Kidney (tissue), 14 donors: Measurements from ENCODE around the gene TSC22D4. TPM values are rescaled to one million over a fixed set of nuclear protein-coding genes. Genes with fewer than 3 reads are reported as not detected.
"Not testable (repeated sequence)": the region's sequence is repeated elsewhere in the genome, so short reads cannot be mapped to it uniquely, and the experiment has no call there.

ENCODE experiments used
- DNase-seq, 5 donors: peaks; one replicate each; pipeline ENCODE4 v3.0.0-alpha.2; 2013 to 2020
- FAIRE-seq: peaks from 2 replicates; lab custom pipeline; 2012; peaks lifted over from hg19 to GRCh38; lab: Jason Lieb, UNC
- H3K27ac ChIP-seq, 2 donors: one replicate each; pipeline ENCODE4 v1.7.0; 2013; ENCODE audit warnings: low read depth in 2 of 2, low read length in 2 of 2, inconsistent platforms in 1 of 2
- H3K27me3 ChIP-seq: one replicate; pipeline ENCODE4 v1.7.1; 2013; ENCODE audit warnings: low read length, inconsistent platforms; ENCODE audit not compliant: control insufficient read depth, insufficient read depth
- H3K36me3 ChIP-seq, 3 donors: one replicate each; pipeline versions ENCODE4 v1.7.0 to v1.7.1; 2013; ENCODE audit warnings: low read length in 3 of 3, control low read depth in 1 of 3, inconsistent platforms in 1 of 3; ENCODE audit not compliant: insufficient read depth in 3 of 3, control insufficient read depth in 2 of 3
- H3K4me1 ChIP-seq, 3 donors: one replicate each; pipeline versions ENCODE4 v1.7.0 to v1.7.1; 2013; ENCODE audit warnings: low read length in 3 of 3, inconsistent platforms in 1 of 3, low read depth in 1 of 3; ENCODE audit not compliant: control insufficient read depth in 2 of 3, insufficient read depth in 2 of 3
- H3K4me3 ChIP-seq, 3 donors: one replicate each; pipeline versions ENCODE4 v1.7.0 to v1.8.1; 2013; ENCODE audit warnings: low read length in 3 of 3, control low read depth in 1 of 3, inconsistent platforms in 1 of 3
- H3K9ac ChIP-seq, 3 donors: one replicate each; pipeline versions ENCODE4 v1.7.0 to v1.7.1; 2013; ENCODE audit warnings: low read length in 3 of 3, control low read depth in 1 of 3, inconsistent platforms in 1 of 3
- H3K9me3 ChIP-seq, 3 donors: one replicate each; pipeline versions ENCODE4 v1.7.0 to v1.7.1; 2013; ENCODE audit warnings: low read length in 3 of 3, control low read depth in 1 of 3, inconsistent platforms in 1 of 3; ENCODE audit not compliant: control insufficient read depth in 2 of 3, insufficient read depth in 1 of 3
- CTCF ChIP-seq: IDR thresholded peaks from 3 replicates; pipeline ENCODE4 v1.5.1; 2012; ENCODE audit warnings: mild to moderate bottlenecking, moderate library complexity, borderline replicate concordance; ENCODE audit not compliant: insufficient read depth; ENCODE audit errors: extremely low read depth
- intact Hi-C: fragments of 100-400 bp; cut with DNase I; formaldehyde crosslinking; loops from one replicate; pipeline ENCODE4 v1.11.1; 2022
- polyA plus RNA-seq: library from polyadenylated mRNA; stranded (reverse); fragments of 350-450 nt; fragmentation: Illumina TruSeq; extraction: RNeasy Lipid Tissue Mini Kit (QIAGEN cat#74804); gene quantifications from one replicate; pipeline ENCODE4 v1.2.3, GENCODE V29; 2014; ENCODE audit warnings: low read depth, low replicate concordance; ENCODE audit not compliant: insufficient read depth
- total RNA-seq: library from RNA; stranded (reverse); fragmentation: NEBNext Ultra II Directional; extraction: Animal tissue kit (Norgen Biotek cat#: 25700); gene quantifications from one replicate; pipeline ENCODE4 v1.2.1, GENCODE V29; 2021
- donor health status: control.
- donor health status: control.
- donor health status: control.
- donor health status: control.
- donor health status: control.
- donor health status: DM: yes; HTN: yes; CAD: no.
- donor health status: Normal renal cell carcinoma (clear cell type).

TSC22D4 gene
- total and polyA plus RNA-seq, 2 donors from 2014 or later: 61.5 to 67.0 TPM

GRCh38 chr7:100504887-100505611 is 26.0 kb upstream of the TSC22D4 start:
- no peak for TF ChIP-seq CTCF
- no peaks in the 10 kb centered on the region for H3K4me1 ChIP-seq
- no peak overlapping the region for H3K27ac ChIP-seq
- H3K9ac ChIP-seq: no peak overlapping the region
- no peak overlapping the region for H3K4me3 ChIP-seq
- intact Hi-C loops: no loop called here
- H3K9me3 ChIP-seq: no peaks in the 10 kb centered on the region
- no peak for DNase-seq
- no peaks in the 10 kb centered on the region for H3K36me3 ChIP-seq
- no peak for FAIRE-seq
- H3K27me3 ChIP-seq: no peaks in the 10 kb centered on the region

GRCh38 chr7:100504031-100504430 is 25.0 kb upstream of the TSC22D4 start:
- H3K4me3 ChIP-seq, DNase-seq, H3K9ac ChIP-seq, H3K4me1 ChIP-seq, H3K27ac ChIP-seq, H3K27me3 ChIP-seq, intact Hi-C loops, H3K9me3 ChIP-seq, H3K36me3 ChIP-seq, FAIRE-seq: not testable (repeated sequence)

GRCh38 chr7:100500743-100501142 is 21.7 kb upstream of the TSC22D4 start:
- DNase-seq, H3K9ac ChIP-seq, H3K4me1 ChIP-seq, H3K9me3 ChIP-seq, H3K4me3 ChIP-seq, intact Hi-C loops, H3K36me3 ChIP-seq, H3K27me3 ChIP-seq, FAIRE-seq, H3K27ac ChIP-seq: not testable (repeated sequence)

- Histone ChIP-seq H3K4me1 (peaks cover 0 to 5% (median 0%) of the 10 kb centered on the region in 3 donors), H3K4me3 (no peak overlapping the region), H3K9me3 (no peaks in the 10 kb centered on the region), H3K27me3 (no peaks in the 10 kb centered on the region), H3K9ac (no peak overlapping the region), H3K27ac (no peak overlapping the region), H3K36me3 (no peaks in the 10 kb centered on the region)
- DNase-seq (no peak), FAIRE-seq (no peak)
- no peak for TF ChIP-seq CTCF
- intact Hi-C loops: no loop called here
Observed at GRCh38 chr7:100496509-100496908, 17.5 kb upstream of the TSC22D4 start.
